MCF 10A (cell line): ENCODE results near the gene PARP9. TPM values are rescaled to one million over a fixed set of nuclear protein-coding genes. Genes with fewer than 3 reads are reported as not detected.

Source experiments
- BruUV-seq: library from RNA; stranded (reverse); fragments of 400-500 nt; replicated peaks from 2 replicates; lab custom pipeline; 2021; lab: Mats Ljungman, UMichigan
- CTCF ChIA-PET: fragments of 300-600 bp; sonication (Branson Sonifier 250); formaldehyde crosslinking; extraction: SDS; loops from one replicate; lab custom pipeline; 2021; ENCODE audit warnings: antibody characterized with exemption, inconsistent platforms; lab: Yijun Ruan, JAX
- POLR2A ChIA-PET: fragments of 300-600, 350-650 bp; sonication (Branson Sonifier 250); formaldehyde crosslinking; extraction: SDS; loops from one replicate; lab custom pipeline; 2020; ENCODE audit warnings: antibody characterized with exemption, inconsistent platforms; lab: Yijun Ruan, JAX
- DNase-seq: peaks from one replicate; pipeline ENCODE4 v3.0.0-alpha.2; 2018; ENCODE audit not compliant: unreplicated experiment
- H3K27ac Mint-ChIP-seq: one replicate; pipeline ENCODE4 v1.8.0; 2022; ENCODE audit warnings: mild to moderate bottlenecking, low read depth, mixed read lengths; ENCODE audit not compliant: unreplicated experiment
- H3K27me3 Mint-ChIP-seq: one replicate; pipeline ENCODE4 v1.8.0; 2022; ENCODE audit warnings: mixed read lengths; ENCODE audit not compliant: insufficient read depth, unreplicated experiment
- H3K36me3 Mint-ChIP-seq: one replicate; pipeline ENCODE4 v1.8.0; 2022; ENCODE audit warnings: mild to moderate bottlenecking, moderate library complexity, mixed read lengths; ENCODE audit not compliant: insufficient read depth, unreplicated experiment
- H3K4me1 Mint-ChIP-seq: one replicate; pipeline ENCODE4 v1.8.0; 2022; ENCODE audit warnings: mixed read lengths; ENCODE audit not compliant: insufficient read depth, unreplicated experiment
- H3K4me3 Mint-ChIP-seq: one replicate; pipeline ENCODE4 v1.8.0; 2022; ENCODE audit warnings: mild to moderate bottlenecking, moderate library complexity, mixed read lengths; ENCODE audit not compliant: unreplicated experiment
- H3K9me3 Mint-ChIP-seq: one replicate; pipeline ENCODE4 v1.8.0; 2022; ENCODE audit warnings: mixed read lengths; ENCODE audit not compliant: unreplicated experiment
- CTCF ChIP-seq: fragments of 200-600 bp; IDR thresholded peaks from one replicate; pipeline ENCODE4 v1.8.0; 2022; ENCODE audit warnings: antibody characterized with exemption, mild to moderate bottlenecking; ENCODE audit not compliant: unreplicated experiment
- intact Hi-C: fragments of 100-400 bp; cut with micrococcal nuclease; formaldehyde crosslinking; loops from 2 replicates; pipeline ENCODE4 v1.14.1; 2022
- total RNA-seq: library from RNA; stranded (reverse); gene quantifications from 2 replicates; pipeline ENCODE4 v1.2.3, GENCODE V29; 2022

PARP9 gene
- total RNA-seq, 1 experiment from 2014 or later = 6.3 TPM

- no peak overlapping the region for H3K27ac Mint-ChIP-seq
- peaks cover 17% of the 10 kb centered on the region for H3K4me1 Mint-ChIP-seq
- BruUV-seq = no TSS peak
- intact Hi-C loops = no loop called here
- ChIA-PET POLR2A (no interaction called here), CTCF (interaction anchor here (0.5 to 1.0 kb wide), 3 partner anchors 8 to 44 kb away, joined by 3 read pairs; no protein-coding TSS in a partner anchor)
- H3K9me3 Mint-ChIP-seq = peaks cover 6% of the 10 kb centered on the region
- DNase-seq = no peak
- peaks cover 6% of the 10 kb centered on the region for H3K36me3 Mint-ChIP-seq
- H3K27me3 Mint-ChIP-seq = no peaks in the 10 kb centered on the region
- TF ChIP-seq CTCF = no peak
- H3K4me3 Mint-ChIP-seq = no peak overlapping the region
Measured at GRCh38 chr3:122516846-122517360, 47.2 kb downstream of the PARP9 start.

GRCh38 chr3:122515870-122516269, 48.2 kb downstream of the PARP9 start:
- no peak for DNase-seq
- Mint-ChIP-seq H3K27ac (no peak overlapping the region), H3K4me1 (peaks cover 26% of the 10 kb centered on the region), H3K9me3 (peaks cover 4% of the 10 kb centered on the region), H3K4me3 (no peak overlapping the region), H3K36me3 (peaks cover 6% of the 10 kb centered on the region), H3K27me3 (no peaks in the 10 kb centered on the region)
- ChIA-PET POLR2A (interaction anchor here (10.6 kb wide), 1 partner anchor 27 kb away, joined by 144 read pairs; no protein-coding TSS in a partner anchor), CTCF (interaction anchor here (0.5 to 1.9 kb wide), 6 partner anchors 9 to 164 kb away, joined by 3 to 8 read pairs (median 3); no protein-coding TSS in a partner anchor)
- TF ChIP-seq CTCF = no peak
- no TSS peak for BruUV-seq
- intact Hi-C loops = loop anchor here (2.0 kb wide), 2 partner anchors 49 to 57 kb away; partner anchors contain the start of genes DTX3L and PARP9

GRCh38 chr3:122515020-122515468, 49.1 kb downstream of the PARP9 start:
- Mint-ChIP-seq H3K4me3 (peak overlapping the region; percentile 81), H3K36me3 (peaks cover 6% of the 10 kb centered on the region), H3K4me1 (peaks cover 28% of the 10 kb centered on the region), H3K27ac (peak overlapping the region; percentile 84), H3K27me3 (no peaks in the 10 kb centered on the region), H3K9me3 (no peaks in the 10 kb centered on the region)
- BruUV-seq = no TSS peak
- no peak for DNase-seq
- intact Hi-C loops = loop anchor here (2.0 kb wide), 2 partner anchors 50 to 56 kb away; partner anchors contain the start of genes DTX3L and PARP9
- ChIA-PET CTCF (interaction anchor here (0.5 to 1.9 kb wide), 4 partner anchors 17 to 57 kb away, joined by 3 to 8 read pairs (median 4); no protein-coding TSS in a partner anchor), POLR2A (interaction anchor here (0.5 to 10.6 kb wide), 21 partner anchors 10 to 1090 kb away, joined by 3 to 144 read pairs (median 4); partner anchors contain the start of genes DTX3L, FAM162A, HSPBAP1 and MIX23)
- no peak for TF ChIP-seq CTCF
